ENCODE measurements around the gene ZNF550.

The ZNF550 gene

DNA sequence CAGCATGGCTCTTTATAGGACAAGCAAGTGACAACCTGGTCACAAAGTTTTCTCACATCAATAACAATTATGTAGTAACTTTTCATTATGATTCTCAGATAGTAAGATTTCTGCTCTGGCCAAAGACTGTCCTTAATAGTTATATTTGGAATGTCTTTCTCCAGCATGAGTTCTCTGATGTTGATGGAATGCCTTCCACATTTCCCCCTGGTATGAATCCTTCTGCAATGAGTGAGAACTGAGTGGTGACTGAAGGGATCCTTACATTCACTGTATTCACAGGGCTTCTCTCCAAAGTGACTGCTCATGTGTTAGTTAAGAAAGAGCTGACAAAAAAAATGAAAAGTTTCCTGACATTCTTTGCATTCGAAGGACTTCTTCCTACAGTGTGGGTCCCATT is 13.2 kb downstream of the ZNF550 start:
- no peak for TF ChIP-seq FOXP2 (optimal IDR thresholded peaks at IDR 0.05; ENCODE audit: borderline replicate concordance, extremely low read depth, extremely low read length, insufficient read depth)
- TF ChIP-seq TAF1 (IDR thresholded peaks at IDR 0.05; ENCODE audit: borderline replicate concordance, insufficient read depth, low read length): no peak
- no peak for TF ChIP-seq POLR2AphosphoS5 (IDR thresholded peaks at IDR 0.05; ENCODE audit: low read depth, low read length)
- TF ChIP-seq SIN3A (IDR thresholded peaks at IDR 0.05; ENCODE audit: borderline replicate concordance, insufficient read depth, low read length): no peak
- TF ChIP-seq, protein P1, sequence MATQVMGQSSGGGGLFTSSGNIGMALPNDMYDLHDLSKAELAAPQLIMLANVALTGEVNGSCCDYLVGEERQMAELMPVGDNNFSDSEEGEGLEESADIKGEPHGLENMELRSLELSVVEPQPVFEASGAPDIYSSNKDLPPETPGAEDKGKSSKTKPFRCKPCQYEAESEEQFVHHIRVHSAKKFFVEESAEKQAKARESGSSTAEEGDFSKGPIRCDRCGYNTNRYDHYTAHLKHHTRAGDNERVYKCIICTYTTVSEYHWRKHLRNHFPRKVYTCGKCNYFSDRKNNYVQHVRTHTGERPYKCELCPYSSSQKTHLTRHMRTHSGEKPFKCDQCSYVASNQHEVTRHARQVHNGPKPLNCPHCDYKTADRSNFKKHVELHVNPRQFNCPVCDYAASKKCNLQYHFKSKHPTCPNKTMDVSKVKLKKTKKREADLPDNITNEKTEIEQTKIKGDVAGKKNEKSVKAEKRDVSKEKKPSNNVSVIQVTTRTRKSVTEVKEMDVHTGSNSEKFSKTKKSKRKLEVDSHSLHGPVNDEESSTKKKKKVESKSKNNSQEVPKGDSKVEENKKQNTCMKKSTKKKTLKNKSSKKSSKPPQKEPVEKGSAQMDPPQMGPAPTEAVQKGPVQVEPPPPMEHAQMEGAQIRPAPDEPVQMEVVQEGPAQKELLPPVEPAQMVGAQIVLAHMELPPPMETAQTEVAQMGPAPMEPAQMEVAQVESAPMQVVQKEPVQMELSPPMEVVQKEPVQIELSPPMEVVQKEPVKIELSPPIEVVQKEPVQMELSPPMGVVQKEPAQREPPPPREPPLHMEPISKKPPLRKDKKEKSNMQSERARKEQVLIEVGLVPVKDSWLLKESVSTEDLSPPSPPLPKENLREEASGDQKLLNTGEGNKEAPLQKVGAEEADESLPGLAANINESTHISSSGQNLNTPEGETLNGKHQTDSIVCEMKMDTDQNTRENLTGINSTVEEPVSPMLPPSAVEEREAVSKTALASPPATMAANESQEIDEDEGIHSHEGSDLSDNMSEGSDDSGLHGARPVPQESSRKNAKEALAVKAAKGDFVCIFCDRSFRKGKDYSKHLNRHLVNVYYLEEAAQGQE (IDR thresholded peaks at IDR 0.05; ENCODE audit: insufficient read depth in 1 of 2, low read depth in 2 of 2, low read length in 2 of 2): no peak

DNA sequence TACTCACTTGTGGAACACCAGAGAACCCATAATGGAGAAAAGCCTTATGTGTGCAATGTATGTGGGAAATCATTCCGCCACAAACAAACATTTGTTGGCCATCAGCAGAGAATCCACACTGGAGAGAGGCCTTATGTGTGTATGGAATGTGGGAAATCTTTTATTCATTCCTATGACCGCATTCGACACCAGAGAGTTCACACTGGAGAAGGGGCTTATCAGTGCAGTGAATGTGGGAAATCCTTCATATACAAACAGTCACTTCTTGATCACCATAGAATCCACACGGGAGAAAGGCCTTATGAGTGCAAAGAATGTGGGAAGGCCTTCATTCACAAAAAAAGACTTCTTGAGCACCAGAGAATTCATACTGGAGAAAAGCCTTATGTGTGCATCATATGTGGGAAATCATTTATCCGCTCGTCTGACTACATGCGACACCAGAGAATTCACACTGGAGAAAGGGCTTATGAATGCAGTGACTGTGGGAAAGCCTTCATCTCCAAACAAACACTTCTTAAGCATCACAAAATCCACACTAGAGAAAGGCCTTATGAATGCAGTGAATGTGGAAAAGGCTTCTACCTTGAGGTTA is 21.6 kb downstream of the ZNF550 start:
- TF ChIP-seq, protein P1 (IDR thresholded peaks at IDR 0.05; ENCODE audit: insufficient read depth in 1 of 2, low read depth in 2 of 2, low read length in 2 of 2): no peak
- TF ChIP-seq SIN3A (IDR thresholded peaks at IDR 0.05; ENCODE audit: borderline replicate concordance, insufficient read depth, low read length) (no peak), TAF1 (IDR thresholded peaks at IDR 0.05; ENCODE audit: borderline replicate concordance, insufficient read depth, low read length) (no peak), POLR2AphosphoS5 (IDR thresholded peaks at IDR 0.05; ENCODE audit: low read depth, low read length) (no peak), FOXP2 (optimal IDR thresholded peaks at IDR 0.05; ENCODE audit: borderline replicate concordance, extremely low read depth, extremely low read length, insufficient read depth) (no peak)

DNA sequence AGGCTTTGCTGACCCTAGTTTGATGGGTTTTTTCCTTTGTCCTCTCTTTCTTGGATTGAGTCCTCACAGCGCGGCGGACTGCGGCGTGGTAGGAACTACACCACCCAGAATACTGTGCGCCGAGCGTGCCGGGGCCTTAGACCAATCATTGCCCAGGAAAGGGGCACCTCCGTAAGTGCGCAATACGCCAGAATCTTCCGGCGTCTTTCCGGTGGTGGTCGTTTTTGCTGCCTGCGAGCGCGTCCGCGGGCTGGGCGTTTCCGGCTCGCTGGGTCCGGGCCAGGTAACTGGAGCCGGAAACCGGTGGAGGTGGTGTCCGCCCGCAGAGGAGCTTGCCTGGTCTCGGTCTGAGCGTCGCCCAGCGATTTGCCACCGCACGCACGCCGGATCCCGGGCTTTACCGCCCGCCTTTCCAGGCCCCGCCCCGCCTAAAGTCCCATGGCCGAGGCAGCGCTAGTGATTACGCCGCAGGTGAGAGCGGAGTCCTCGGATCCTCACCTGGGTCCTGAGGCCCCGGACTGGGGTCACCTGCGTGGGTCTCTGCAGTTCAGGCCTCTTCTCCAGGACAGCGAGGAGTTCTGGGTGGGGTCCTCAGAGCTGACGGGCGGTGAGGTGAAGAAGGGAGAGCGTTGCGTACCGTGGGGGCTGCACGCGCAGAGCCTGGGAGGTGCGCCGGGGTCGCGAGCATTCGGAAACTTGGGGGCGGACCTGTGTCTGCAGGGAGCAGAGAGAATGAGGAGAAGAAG is 32.4 kb downstream of the ZNF550 start, which contains the start of gene ZNF549:
Gene ZNF549 (plus strand): TSS at position 221 of the 746 bp plus-strand sequence. CDS start 218 bp downstream, at position 439.
- TF ChIP-seq FOXP2 (optimal IDR thresholded peaks at IDR 0.05; ENCODE audit: borderline replicate concordance, extremely low read depth, extremely low read length, insufficient read depth): peak; percentile 83
- TF ChIP-seq TAF1 (IDR thresholded peaks at IDR 0.05; ENCODE audit: borderline replicate concordance, insufficient read depth, low read length): peak; percentile 49; the same call in 1 of the 2 replicates
- TF ChIP-seq, protein P1 (IDR thresholded peaks at IDR 0.05; ENCODE audit: insufficient read depth in 1 of 2, low read depth in 2 of 2, low read length in 2 of 2): no peak
- TF ChIP-seq SIN3A (IDR thresholded peaks at IDR 0.05; ENCODE audit: borderline replicate concordance, insufficient read depth, low read length): peak; percentile 80; the same call in 1 of the 2 replicates
- TF ChIP-seq POLR2AphosphoS5 (IDR thresholded peaks at IDR 0.05; ENCODE audit: low read depth, low read length): peak; percentile 53; the same call in 1 of the 2 replicates

DNA sequence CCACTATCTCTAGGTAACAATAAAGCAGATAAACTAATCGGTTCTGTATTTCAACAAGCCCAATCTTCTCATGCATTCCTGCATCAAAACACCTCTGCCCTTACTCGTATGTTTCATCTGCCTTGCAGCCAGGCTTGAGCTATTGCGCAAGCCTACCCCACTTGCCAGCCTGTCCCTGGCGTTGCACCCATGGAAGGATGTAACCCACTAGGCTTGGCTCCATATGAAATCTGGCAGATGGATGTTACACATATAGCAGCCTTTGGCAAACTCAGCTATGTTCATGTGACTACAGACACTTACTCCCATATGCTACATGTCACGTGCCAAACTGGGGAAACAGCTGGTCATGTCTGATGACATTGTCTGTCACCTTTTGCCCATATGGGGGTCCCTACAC is 44.4 kb downstream of the ZNF550 start:
- TF ChIP-seq FOXP2 (optimal IDR thresholded peaks at IDR 0.05; ENCODE audit: borderline replicate concordance, extremely low read depth, extremely low read length, insufficient read depth) (no peak), TAF1 (IDR thresholded peaks at IDR 0.05; ENCODE audit: borderline replicate concordance, insufficient read depth, low read length) (no peak), POLR2AphosphoS5 (IDR thresholded peaks at IDR 0.05; ENCODE audit: low read depth, low read length) (no peak), SIN3A (IDR thresholded peaks at IDR 0.05; ENCODE audit: borderline replicate concordance, insufficient read depth, low read length) (no peak)
- TF ChIP-seq, protein P1 (IDR thresholded peaks at IDR 0.05; ENCODE audit: insufficient read depth in 1 of 2, low read depth in 2 of 2, low read length in 2 of 2): no peak

Data from PFSK-1 (cell line).